Body of pancreas (tissue), 4 donors: ENCODE results near the gene GFI1. TPM values are rescaled to one million over a fixed set of nuclear protein-coding genes. Genes with fewer than 3 reads are reported as not detected.
"Not testable (repeated sequence)": the region's sequence is repeated elsewhere in the genome, so short reads cannot be mapped to it uniquely, and the experiment has no call there.

Experiments
- ATAC-seq: fragments of 150-250 bp; one replicate; pipeline ENCODE4 v1.9.1; 2016
- DNase-seq, 4 donors: peaks; one replicate each; pipeline ENCODE4 v3.0.0-alpha.2; 2019
- H3K27ac ChIP-seq, 4 donors: fragments of 200-600 bp; sonication (generic); 1 replicate in 3 of 4; 2 replicates in 1 of 4; pipeline versions ENCODE4 v1.5.1 to v1.6.1; 2016 to 2019; ENCODE audit warnings: mild to moderate bottlenecking in 1 of 4, mixed read lengths in 1 of 4, moderate library complexity in 1 of 4
- H3K27me3 ChIP-seq, 2 donors: fragments of 200-600 bp; sonication (generic); one replicate each; pipeline ENCODE4 v1.6.0; 2016; ENCODE audit warnings: mild to moderate bottlenecking in 1 of 2
- H3K36me3 ChIP-seq, 2 donors: fragments of 200-600 bp; sonication (generic); replicated peaks in 1 of 2; 2 replicates each; pipeline ENCODE4 v1.5.1; 2016; ENCODE audit warnings: low read depth in 2 of 2; ENCODE audit not compliant: insufficient read depth in 1 of 2
- H3K4me1 ChIP-seq: fragments of 200-600 bp; sonication (generic); one replicate; pipeline ENCODE4 v1.6.0; 2016
- H3K4me3 ChIP-seq, 2 donors: fragments of 200-600 bp; sonication (generic); 1 replicate in 1 of 2; 2 replicates in 1 of 2; pipeline ENCODE4 v1.5.1; 2016 to 2019
- H3K9me3 ChIP-seq, 3 donors: fragments of 200-600 bp; sonication (generic); 1 replicate in 2 of 3; 2 replicates in 1 of 3; pipeline ENCODE4 v1.5.1; 2016
- POLR2A ChIP-seq, 3 donors: fragments of 450-650 bp; IDR thresholded peaks; one replicate each; pipeline ENCODE4 v1.6.1; 2016; ENCODE audit warnings: antibody characterized with exemption in 3 of 3, mild to moderate bottlenecking in 2 of 3
- WGBS, 2 donors: methylation state at CpG; one replicate each; pipeline ENCODE4 v1.1.5; 2017; 5-methylcytosine and 5-hydroxymethylcytosine counted together
- intact Hi-C: fragments of 100-400 bp; cut with DNase I; formaldehyde crosslinking; loops from one replicate; pipeline ENCODE4 v1.15.1; 2023
- total RNA-seq, 2 donors: library from RNA; depleted of rRNA; stranded (reverse); fragments of >200 nt; gene quantifications; one replicate each; pipeline ENCODE4 v1.1.0, GENCODE V29; 2016
- TF ChIP-seq, protein P1 (sequence below), 7 experiments: fragments of 450-650 bp in 4 of 7; fragments of 200-600 bp in 3 of 7; sonication (generic) in 3 of 7; IDR thresholded peaks; one replicate each; pipeline ENCODE4 v1.5.1; 2016 to 2019; ENCODE audit warnings: antibody characterized with exemption in 7 of 7

GFI1 gene
- total RNA-seq, 2 donors from 2014 or later, result 6.7 to 14.5 TPM

DNA sequence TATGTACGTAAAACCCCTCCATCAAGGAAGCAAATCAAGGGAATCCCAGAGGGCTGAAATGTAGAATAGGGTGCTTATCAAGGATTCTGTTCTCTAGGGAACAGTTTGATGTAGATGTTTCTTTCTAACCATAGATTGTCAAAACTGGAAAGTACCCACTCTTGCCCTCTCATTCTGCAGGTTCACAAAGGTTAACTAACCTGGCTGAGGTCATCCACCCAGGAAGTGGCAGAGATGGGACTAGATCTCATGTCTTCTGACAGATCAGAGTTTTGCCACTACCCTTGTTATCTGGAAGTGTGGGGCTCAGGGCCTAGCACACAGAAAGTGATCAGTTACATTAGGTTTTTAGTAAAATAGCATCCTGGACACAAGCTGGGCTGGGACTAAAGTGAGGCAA is 47.4 kb downstream of the GFI1 start:
- no peaks in the 10 kb centered on the region for H3K36me3 ChIP-seq
- 80 to 89% methylated on average over 1 of the region's 1 CpG for WGBS, 2 donors
- DNase-seq (no peak), ATAC-seq (no peak)
- no peaks in the 10 kb centered on the region for H3K27me3 ChIP-seq
- TF ChIP-seq POLR2A (IDR thresholded peaks at IDR 0.05), result no peak
- TF ChIP-seq, protein P1, sequence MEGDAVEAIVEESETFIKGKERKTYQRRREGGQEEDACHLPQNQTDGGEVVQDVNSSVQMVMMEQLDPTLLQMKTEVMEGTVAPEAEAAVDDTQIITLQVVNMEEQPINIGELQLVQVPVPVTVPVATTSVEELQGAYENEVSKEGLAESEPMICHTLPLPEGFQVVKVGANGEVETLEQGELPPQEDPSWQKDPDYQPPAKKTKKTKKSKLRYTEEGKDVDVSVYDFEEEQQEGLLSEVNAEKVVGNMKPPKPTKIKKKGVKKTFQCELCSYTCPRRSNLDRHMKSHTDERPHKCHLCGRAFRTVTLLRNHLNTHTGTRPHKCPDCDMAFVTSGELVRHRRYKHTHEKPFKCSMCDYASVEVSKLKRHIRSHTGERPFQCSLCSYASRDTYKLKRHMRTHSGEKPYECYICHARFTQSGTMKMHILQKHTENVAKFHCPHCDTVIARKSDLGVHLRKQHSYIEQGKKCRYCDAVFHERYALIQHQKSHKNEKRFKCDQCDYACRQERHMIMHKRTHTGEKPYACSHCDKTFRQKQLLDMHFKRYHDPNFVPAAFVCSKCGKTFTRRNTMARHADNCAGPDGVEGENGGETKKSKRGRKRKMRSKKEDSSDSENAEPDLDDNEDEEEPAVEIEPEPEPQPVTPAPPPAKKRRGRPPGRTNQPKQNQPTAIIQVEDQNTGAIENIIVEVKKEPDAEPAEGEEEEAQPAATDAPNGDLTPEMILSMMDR (IDR thresholded peaks at IDR 0.05), result no peak
- intact Hi-C loops, result no loop called here
- no peaks in the 10 kb centered on the region for H3K9me3 ChIP-seq
- H3K27ac ChIP-seq, result no peak overlapping the region
- H3K4me1 ChIP-seq, result peaks cover 12% of the 10 kb centered on the region
- H3K4me3 ChIP-seq, result no peak overlapping the region

DNA sequence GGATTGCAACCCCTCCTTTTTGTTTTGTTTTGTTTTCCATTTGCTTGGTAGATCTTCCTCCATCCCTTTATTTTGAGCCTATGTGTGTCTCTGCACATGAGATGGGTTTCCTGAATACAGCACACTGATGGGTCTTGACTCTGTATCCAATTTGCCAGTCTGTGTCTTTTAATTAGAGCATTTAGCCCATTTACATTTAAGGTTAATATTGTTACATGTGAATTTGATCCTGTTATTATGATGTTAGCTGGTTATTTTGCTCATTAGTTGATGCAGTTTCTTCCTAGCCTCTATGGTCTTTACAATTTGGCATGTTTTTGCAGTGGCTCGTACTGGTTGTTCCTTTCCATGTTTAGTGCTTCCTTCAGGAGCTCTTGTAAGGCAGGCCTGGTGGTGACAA is 52.2 kb downstream of the GFI1 start:
- H3K4me1 ChIP-seq, DNase-seq, intact Hi-C loops, H3K9me3 ChIP-seq, H3K4me3 ChIP-seq, H3K27me3 ChIP-seq, H3K36me3 ChIP-seq, H3K27ac ChIP-seq, ATAC-seq: not testable (repeated sequence)
- 82 to 83% methylated on average over 1 of the region's 1 CpG for whole genome bisulfite sequencing, 2 donors

DNA sequence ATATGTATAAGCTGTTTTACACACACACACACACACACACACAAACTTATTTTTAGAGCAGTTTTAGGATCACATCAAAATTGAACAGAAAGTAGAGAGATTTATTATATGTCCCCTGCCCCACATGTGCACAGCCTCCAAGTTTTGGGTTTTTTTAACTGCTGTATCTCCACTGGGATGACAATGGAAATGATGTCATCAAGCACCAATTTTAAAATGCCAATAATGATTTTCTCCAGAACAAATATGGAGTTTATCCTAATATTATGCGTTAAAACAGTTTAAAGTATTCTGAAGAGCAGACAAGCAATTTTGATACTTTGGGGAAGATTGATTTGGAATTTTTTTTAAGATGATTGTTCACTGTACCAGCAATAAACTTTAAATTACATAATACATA is 56.7 kb downstream of the GFI1 start:
- intact Hi-C loops, result no loop called here

DNA sequence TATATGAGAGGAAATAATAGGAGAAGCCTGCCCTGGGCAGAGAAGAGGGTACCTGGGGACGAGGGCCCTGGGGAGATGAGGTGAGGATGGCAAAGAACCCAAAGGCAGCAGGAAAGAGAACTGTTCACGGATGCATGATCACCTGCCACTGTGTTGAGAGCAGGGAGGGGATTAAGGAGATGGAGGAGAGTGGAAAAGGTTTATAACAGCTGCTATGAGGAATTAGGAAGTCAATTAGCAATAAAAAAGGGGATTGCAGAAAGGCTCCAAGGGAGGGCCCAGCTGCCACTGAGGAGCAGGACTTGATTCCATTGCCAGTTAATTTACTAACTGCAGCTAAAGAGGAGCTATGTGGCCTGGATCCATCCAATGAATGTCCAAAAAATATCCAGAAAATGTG is 61.1 kb downstream of the GFI1 start:
- DNase-seq, result no peak
- ATAC-seq, result no peak
- Histone ChIP-seq H3K27ac (no peak overlapping the region), H3K36me3 (no peaks in the 10 kb centered on the region), H3K4me3 (no peak overlapping the region), H3K27me3 (no peaks in the 10 kb centered on the region), H3K9me3 (no peaks in the 10 kb centered on the region), H3K4me1 (no peaks in the 10 kb centered on the region)
- intact Hi-C loops, result no loop called here
- no peak for TF ChIP-seq POLR2A (IDR thresholded peaks at IDR 0.05)
- TF ChIP-seq, protein P1 (IDR thresholded peaks at IDR 0.05), result no peak
- WGBS, 2 donors, result 68 to 83% methylated on average over 2 of the region's 2 CpGs

More for the DNA sequence above, 56.7 kb downstream of the GFI1 start:
- Histone ChIP-seq H3K4me3 (no peak overlapping the region), H3K9me3 (no peaks in the 10 kb centered on the region), H3K36me3 (no peaks in the 10 kb centered on the region), H3K4me1 (no peaks in the 10 kb centered on the region), H3K27me3 (no peaks in the 10 kb centered on the region), H3K27ac (no peak overlapping the region)
- TF ChIP-seq POLR2A (IDR thresholded peaks at IDR 0.05), result no peak
- TF ChIP-seq, protein P1 (IDR thresholded peaks at IDR 0.05), result no peak
- WGBS, 2 donors, result 62 to 77% methylated on average over 1 of the region's 1 CpG
- DNase-seq (no peak), ATAC-seq (no peak)

Other genes with a start within 250 kb of the GFI1 start
- gene GLMN, start 187.9 kb downstream of the GFI1 start, total RNA-seq, result 1 to 10 TPM; 3.6 to 4.7 TPM
- gene RPAP2, start 187.9 kb downstream of the GFI1 start, total RNA-seq, result 1 to 10 TPM; 3.9 to 4.9 TPM